ENCODE data around the gene SFTPD. TPM values are rescaled to one million over a fixed set of nuclear protein-coding genes. Genes with fewer than 3 reads are reported as not detected.
A peak's percentile ranks its signal among the peaks of the same experiment; 100 is the strongest.

The SFTPD gene
- total and polyA plus RNA-seq, 2 of the 8 experiments (the other 6 are each of a cell fraction or from before 2014, with no cell fraction given): 0.21 to 0.54 TPM

GRCh38 chr10:79939969-79940368, 8.9 kb downstream of the SFTPD start:
- WGBS, 2 experiments (ENCODE audit: extremely low coverage in 1 of 2, insufficient coverage in 1 of 2, insufficient read length in 1 of 2, insufficient replicate concordance in 2 of 2, low coverage in 1 of 2, low lambda C conversion rate in 2 of 2, missing lambda C conversion rate in 1 of 2): 86% methylated on average over 2 of the region's 2 CpGs; no CpG with 5 or more reads in 1 of the 2 experiments
- FAIRE-seq (no peak), DNase-seq (ENCODE audit: low read depth in 1 of 2, low spot score in 2 of 2) (peak in 1 of 2 experiments; percentile 27)
- H3K14ac ChIP-seq (ENCODE audit: insufficient read length): no peak overlapping the region
- H3K23ac ChIP-seq (ENCODE audit: insufficient read length): no peak overlapping the region
- CTCF ChIA-PET (ENCODE audit: partially characterized antibody): interaction anchor here (0.9 to 3.7 kb wide), 5 partner anchors 11 to 104 kb away, joined by 3 to 13 read pairs (median 5); no protein-coding TSS in a partner anchor
- H2AK5ac ChIP-seq (ENCODE audit: low read depth, low read length): no peak overlapping the region
- no peak overlapping the region for H3K56ac ChIP-seq (replicated peaks; ENCODE audit: insufficient read length, low read depth, low read length)
- no peak overlapping the region for H3K4me3 ChIP-seq (ENCODE audit: extremely low read depth in 1 of 4, insufficient read depth in 2 of 4, low read depth in 3 of 4, low read length in 4 of 4)
- no peak overlapping the region for H4K5ac ChIP-seq (ENCODE audit: insufficient read length, low read depth, low read length)
- H4K8ac ChIP-seq (ENCODE audit: extremely low read depth, insufficient read depth, low read length): no peak overlapping the region
- H3K18ac ChIP-seq (ENCODE audit: extremely low read depth, low read length): no peak overlapping the region
- H4K91ac ChIP-seq (replicated peaks; ENCODE audit: insufficient read length, low read length): no peak overlapping the region
- H3K23me2 ChIP-seq (ENCODE audit: low read depth, low read length): no peaks in the 10 kb centered on the region
- no peaks in the 10 kb centered on the region for H3K4me1 ChIP-seq (replicated peaks in 1 of 4; ENCODE audit: control insufficient read depth in 3 of 4, insufficient read depth in 4 of 4, low read length in 3 of 4)
- no peaks in the 10 kb centered on the region for H3K36me3 ChIP-seq (ENCODE audit: control insufficient read depth in 2 of 4, insufficient read depth in 4 of 4, low read length in 3 of 4)
- no peak overlapping the region for H2BK120ac ChIP-seq (replicated peaks; ENCODE audit: low read depth, low read length)
- no peaks in the 10 kb centered on the region for H3K79me2 ChIP-seq (ENCODE audit: control insufficient read depth in 1 of 2, insufficient read depth in 2 of 2, low read length in 2 of 2)
- no peak overlapping the region for H2BK15ac ChIP-seq (ENCODE audit: low read length)
- H3K79me1 ChIP-seq (ENCODE audit: low read depth, low read length): no peaks in the 10 kb centered on the region
- no peaks in the 10 kb centered on the region for H3K9me3 ChIP-seq (ENCODE audit: insufficient read depth in 2 of 2, low read depth in 1 of 2, low read length in 1 of 2)
- no peak overlapping the region for H3K27ac ChIP-seq (ENCODE audit: low read depth, low read length)
- H4K20me1 ChIP-seq (replicated peaks in 1 of 2; ENCODE audit: control insufficient read depth in 1 of 2, insufficient read depth in 2 of 2, low read length in 2 of 2): no peaks in the 10 kb centered on the region
- H3K4ac ChIP-seq (replicated peaks; ENCODE audit: insufficient read length, low read depth, low read length): no peak overlapping the region
- no peak overlapping the region for H3K4me2 ChIP-seq (ENCODE audit: insufficient read depth in 1 of 2, low read depth in 2 of 2, low read length in 2 of 2)
- POLR2A ChIA-PET (ENCODE audit: partially characterized antibody): no interaction called here
- no peak overlapping the region for H2BK12ac ChIP-seq (ENCODE audit: low read depth, low read length)
- H2BK5ac ChIP-seq (ENCODE audit: low read depth, low read length): no peak overlapping the region
- H2AFZ ChIP-seq (ENCODE audit: low read length): no peak overlapping the region
- TF ChIP-seq TAF1 (IDR thresholded peaks at IDR 0.05; ENCODE audit: low read depth, low read length) (no peak), TBP (IDR thresholded peaks at IDR 0.05; ENCODE audit: low read depth, low read length) (no peak), RXRA (IDR thresholded peaks at IDR 0.05; ENCODE audit: insufficient read depth, low read depth, low read length) (no peak), TAF7 (optimal IDR thresholded peaks at IDR 0.05; ENCODE audit: borderline replicate concordance, low read depth, low read length) (no peak), KDM4A (IDR thresholded peaks at IDR 0.05; ENCODE audit: low read depth, low read length, severe bottlenecking) (no peak), POLR2A (IDR thresholded peaks at IDR 0.05; ENCODE audit: control extremely low read depth in 1 of 2, low read depth in 2 of 2, low read length in 2 of 2) (no peak)
- H3K27me3 ChIP-seq (replicated peaks in 1 of 4; ENCODE audit: control insufficient read depth in 3 of 4, extremely low read depth in 1 of 4, insufficient read depth in 3 of 4, low read length in 3 of 4): no peaks in the 10 kb centered on the region
- H3K9ac ChIP-seq (replicated peaks in 1 of 4; ENCODE audit: extremely low read depth in 1 of 4, low read depth in 3 of 4, low read length in 3 of 4): no peak overlapping the region
- H2BK20ac ChIP-seq (ENCODE audit: low read length): no peak overlapping the region
